Mesothelial cell of epicardium (in vitro differentiated cells): Measurements from ENCODE around the gene SHB. TPM values are rescaled to one million over a fixed set of nuclear protein-coding genes. Genes with fewer than 3 reads are reported as not detected.

ENCODE experiments used
- DNase-seq, 2 experiments: peaks; one replicate each; pipeline ENCODE4 v3.0.0; 2021; ENCODE audit warnings: low spot score in 2 of 2; ENCODE audit not compliant: unreplicated experiment in 2 of 2
- H3K27ac Mint-ChIP-seq: 2 replicates; pipeline ENCODE4 v1.8.0; 2021; ENCODE audit warnings: mixed read lengths
- H3K27me3 Mint-ChIP-seq: 2 replicates; pipeline ENCODE4 v1.8.0; 2021; ENCODE audit warnings: low read depth, mixed read lengths
- H3K36me3 Mint-ChIP-seq: 2 replicates; pipeline ENCODE4 v1.8.0; 2021; ENCODE audit warnings: mixed read lengths
- H3K4me1 Mint-ChIP-seq: 2 replicates; pipeline ENCODE4 v1.8.0; 2021; ENCODE audit warnings: mixed read lengths
- H3K4me3 Mint-ChIP-seq: 2 replicates; pipeline ENCODE4 v1.8.0; 2021; ENCODE audit warnings: mild to moderate bottlenecking, moderate library complexity, mixed read lengths
- H3K9me3 Mint-ChIP-seq: 2 replicates; pipeline ENCODE4 v1.8.0; 2021; ENCODE audit warnings: mixed read lengths
- CTCF ChIP-seq: fragments of 200-600 bp; sonication (generic); IDR thresholded peaks from one replicate; pipeline ENCODE4 v1.5.0; 2021; ENCODE audit warnings: antibody characterized with exemption; ENCODE audit not compliant: unreplicated experiment
- total RNA-seq: library from RNA; stranded (reverse); gene quantifications from 3 replicates; pipeline ENCODE4 v1.2.1, GENCODE V29; 2021

Gene SHB
- total RNA-seq, 1 donor from 2014 or later = 35.5 TPM

- no peaks in the 10 kb centered on the region for H3K9me3 Mint-ChIP-seq
- TF ChIP-seq CTCF = no peak
- no peak overlapping the region for H3K4me3 Mint-ChIP-seq
- DNase-seq = no peak
- peaks cover 14% of the 10 kb centered on the region for H3K36me3 Mint-ChIP-seq
- peaks cover 17% of the 10 kb centered on the region for H3K4me1 Mint-ChIP-seq
- no peaks in the 10 kb centered on the region for H3K27me3 Mint-ChIP-seq
- H3K27ac Mint-ChIP-seq = peak overlapping the region; percentile 14
These were observed 97.9 kb downstream of the SHB start for GRCh38 chr9:37971108-37971459.

- peaks cover 23% of the 10 kb centered on the region for H3K4me1 Mint-ChIP-seq
- H3K27ac Mint-ChIP-seq = no peak overlapping the region
- no peak for TF ChIP-seq CTCF
- no peaks in the 10 kb centered on the region for H3K27me3 Mint-ChIP-seq
- DNase-seq = no peak
- H3K4me3 Mint-ChIP-seq = no peak overlapping the region
- H3K9me3 Mint-ChIP-seq = no peaks in the 10 kb centered on the region
- peaks cover 12% of the 10 kb centered on the region for H3K36me3 Mint-ChIP-seq
These were observed 98.5 kb downstream of the SHB start for GRCh38 chr9:37970301-37971107.

- TF ChIP-seq CTCF = no peak
- H3K4me1 Mint-ChIP-seq = peaks cover 28% of the 10 kb centered on the region
- no peak overlapping the region for H3K4me3 Mint-ChIP-seq
- no peak for DNase-seq
- H3K27me3 Mint-ChIP-seq = no peaks in the 10 kb centered on the region
- H3K27ac Mint-ChIP-seq = no peak overlapping the region
- H3K36me3 Mint-ChIP-seq = peaks cover 12% of the 10 kb centered on the region
- H3K9me3 Mint-ChIP-seq = no peaks in the 10 kb centered on the region
These were observed 99.3 kb downstream of the SHB start for GRCh38 chr9:37969558-37970300.

- H3K27ac Mint-ChIP-seq = no peak overlapping the region
- H3K4me1 Mint-ChIP-seq = peaks cover 34% of the 10 kb centered on the region
- peaks cover 10% of the 10 kb centered on the region for H3K36me3 Mint-ChIP-seq
- no peak for DNase-seq
- no peaks in the 10 kb centered on the region for H3K9me3 Mint-ChIP-seq
- no peak overlapping the region for H3K4me3 Mint-ChIP-seq
- H3K27me3 Mint-ChIP-seq = no peaks in the 10 kb centered on the region
- no peak for TF ChIP-seq CTCF
These were observed 99.9 kb downstream of the SHB start for GRCh38 chr9:37969130-37969529.

- no peak for TF ChIP-seq CTCF
- Mint-ChIP-seq H3K27ac (no peak overlapping the region), H3K9me3 (no peaks in the 10 kb centered on the region), H3K4me1 (peaks cover 43% of the 10 kb centered on the region), H3K4me3 (no peak overlapping the region), H3K27me3 (no peaks in the 10 kb centered on the region), H3K36me3 (peaks cover 10% of the 10 kb centered on the region)
- DNase-seq = no peak
These were observed 100.8 kb downstream of the SHB start for GRCh38 chr9:37968228-37968701.
